Measurements from ENCODE around the gene LIMS1.

LIMS1 gene

GRCh38 chr2:108614043-108614545 lies 79.8 kb downstream of the LIMS1 start:
- no peak for DNase-seq (ENCODE audit: low read depth, low spot score)

GRCh38 chr2:108614659-108615058 lies 80.4 kb downstream of the LIMS1 start:
- DNase-seq (ENCODE audit: low read depth, low spot score) = no peak

GRCh38 chr2:108615480-108616090 lies 81.3 kb downstream of the LIMS1 start:
- no peak for DNase-seq (ENCODE audit: low read depth, low spot score)

- no peak for DNase-seq (ENCODE audit: low read depth, low spot score)
These were observed 82.0 kb downstream of the LIMS1 start for GRCh38 chr2:108616318-108616717.

GRCh38 chr2:108616751-108617161 lies 82.5 kb downstream of the LIMS1 start:
- no peak for DNase-seq (ENCODE audit: low read depth, low spot score)

GRCh38 chr2:108617617-108618016 lies 83.3 kb downstream of the LIMS1 start:
- DNase-seq (ENCODE audit: low read depth, low spot score) = no peak

- DNase-seq (ENCODE audit: low read depth, low spot score) = no peak
These were observed 85.8 kb downstream of the LIMS1 start for GRCh38 chr2:108619925-108620620.

GRCh38 chr2:108620656-108621055 lies 86.4 kb downstream of the LIMS1 start:
- DNase-seq (ENCODE audit: low read depth, low spot score) = no peak

GRCh38 chr2:108621087-108621559 lies 86.9 kb downstream of the LIMS1 start:
- no peak for DNase-seq (ENCODE audit: low read depth, low spot score)

- no peak for DNase-seq (ENCODE audit: low read depth, low spot score)
These were observed 87.7 kb downstream of the LIMS1 start for GRCh38 chr2:108621687-108622681.

GRCh38 chr2:108623616-108624015 lies 89.3 kb downstream of the LIMS1 start:
- DNase-seq (ENCODE audit: low read depth, low spot score) = no peak

- no peak for DNase-seq (ENCODE audit: low read depth, low spot score)
These were observed 91.0 kb downstream of the LIMS1 start for GRCh38 chr2:108625186-108625827.

- no peak for DNase-seq (ENCODE audit: low read depth, low spot score)
These were observed 91.5 kb downstream of the LIMS1 start for GRCh38 chr2:108625828-108626195.

GRCh38 chr2:108626995-108627394 lies 92.7 kb downstream of the LIMS1 start:
- DNase-seq (ENCODE audit: low read depth, low spot score) = no peak

GRCh38 chr2:108627911-108628567 lies 93.8 kb downstream of the LIMS1 start:
- no peak for DNase-seq (ENCODE audit: low read depth, low spot score)

GRCh38 chr2:108628936-108629335 lies 94.7 kb downstream of the LIMS1 start:
- DNase-seq (ENCODE audit: low read depth, low spot score) = no peak

- no peak for DNase-seq (ENCODE audit: low read depth, low spot score)
These were observed 95.1 kb downstream of the LIMS1 start for GRCh38 chr2:108629417-108629816.

GRCh38 chr2:108630567-108631405 lies 96.5 kb downstream of the LIMS1 start:
- no peak for DNase-seq (ENCODE audit: low read depth, low spot score)

GRCh38 chr2:108632332-108633160 lies 98.3 kb downstream of the LIMS1 start:
- DNase-seq (ENCODE audit: low read depth, low spot score) = no peak
